Measurements from ENCODE around the gene STMND1.

- no peak for TF ChIP-seq POLR2A (IDR thresholded peaks at IDR 0.05)
- TF ChIP-seq, protein P1, sequence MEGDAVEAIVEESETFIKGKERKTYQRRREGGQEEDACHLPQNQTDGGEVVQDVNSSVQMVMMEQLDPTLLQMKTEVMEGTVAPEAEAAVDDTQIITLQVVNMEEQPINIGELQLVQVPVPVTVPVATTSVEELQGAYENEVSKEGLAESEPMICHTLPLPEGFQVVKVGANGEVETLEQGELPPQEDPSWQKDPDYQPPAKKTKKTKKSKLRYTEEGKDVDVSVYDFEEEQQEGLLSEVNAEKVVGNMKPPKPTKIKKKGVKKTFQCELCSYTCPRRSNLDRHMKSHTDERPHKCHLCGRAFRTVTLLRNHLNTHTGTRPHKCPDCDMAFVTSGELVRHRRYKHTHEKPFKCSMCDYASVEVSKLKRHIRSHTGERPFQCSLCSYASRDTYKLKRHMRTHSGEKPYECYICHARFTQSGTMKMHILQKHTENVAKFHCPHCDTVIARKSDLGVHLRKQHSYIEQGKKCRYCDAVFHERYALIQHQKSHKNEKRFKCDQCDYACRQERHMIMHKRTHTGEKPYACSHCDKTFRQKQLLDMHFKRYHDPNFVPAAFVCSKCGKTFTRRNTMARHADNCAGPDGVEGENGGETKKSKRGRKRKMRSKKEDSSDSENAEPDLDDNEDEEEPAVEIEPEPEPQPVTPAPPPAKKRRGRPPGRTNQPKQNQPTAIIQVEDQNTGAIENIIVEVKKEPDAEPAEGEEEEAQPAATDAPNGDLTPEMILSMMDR (IDR thresholded peaks at IDR 0.05): peak; percentile 24 to 85 (median 77)
Observed at GRCh38 chr6:17086469-17086868, 15.4 kb upstream of the STMND1 start.
